Stimulated activated CD4-positive, alpha-beta T cell treated with anti-CD3 and anti-CD28 coated beads, Interleukin-12 subunit alpha, Interleukin-12 subunit beta, amount 100 ng/mL, for 24 hours (primary cell): ENCODE data around the gene GAB2.
"Not testable (repeated sequence)": the region's sequence is repeated elsewhere in the genome, so short reads cannot be mapped to it uniquely, and the experiment has no call there.

ENCODE experiments used
- DNase-seq, 2 experiments: peaks; one replicate each; pipeline ENCODE4 v3.0.0-alpha.2; 2020; ENCODE audit warnings: low read depth in 2 of 2

GAB2 gene

DNA sequence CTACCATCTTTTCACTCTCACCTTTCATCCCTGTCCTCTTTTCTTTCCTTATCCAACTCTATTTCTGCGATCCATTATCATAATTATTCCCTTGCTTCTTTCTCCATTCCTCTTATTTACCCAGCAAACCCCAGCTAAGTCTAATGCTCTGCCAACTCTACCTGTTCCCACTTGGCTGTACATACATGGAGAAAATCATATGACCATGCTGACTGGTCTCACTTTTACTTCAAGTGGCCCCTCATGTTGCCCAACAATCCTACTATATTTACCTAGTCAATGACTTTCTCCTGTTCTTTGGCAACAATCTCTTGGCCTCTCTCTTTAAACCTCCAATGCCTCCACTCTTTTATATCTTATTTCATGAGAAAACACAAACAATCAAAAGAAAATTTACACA, 134.8 kb downstream of the GAB2 start:
- no peak for DNase-seq

DNA sequence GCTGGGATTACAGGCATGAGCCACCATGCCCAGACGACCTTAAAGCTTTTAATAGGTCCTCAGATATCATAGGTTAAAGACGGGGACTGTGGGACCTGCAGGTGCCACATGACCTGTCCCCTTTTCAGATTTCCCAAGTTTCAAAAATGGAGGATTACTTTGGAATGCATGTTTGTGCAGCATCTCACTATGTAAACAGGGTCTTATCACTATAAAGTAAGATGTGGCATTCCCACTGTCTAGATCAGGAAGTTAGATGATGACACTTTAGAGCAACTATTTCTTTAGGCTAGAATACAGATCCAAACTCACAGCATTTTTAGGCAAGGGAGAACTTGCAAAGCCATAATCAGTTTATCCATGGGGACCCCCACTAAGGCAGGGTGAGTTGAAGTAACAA, 136.1 kb downstream of the GAB2 start:
- no peak for DNase-seq

DNA sequence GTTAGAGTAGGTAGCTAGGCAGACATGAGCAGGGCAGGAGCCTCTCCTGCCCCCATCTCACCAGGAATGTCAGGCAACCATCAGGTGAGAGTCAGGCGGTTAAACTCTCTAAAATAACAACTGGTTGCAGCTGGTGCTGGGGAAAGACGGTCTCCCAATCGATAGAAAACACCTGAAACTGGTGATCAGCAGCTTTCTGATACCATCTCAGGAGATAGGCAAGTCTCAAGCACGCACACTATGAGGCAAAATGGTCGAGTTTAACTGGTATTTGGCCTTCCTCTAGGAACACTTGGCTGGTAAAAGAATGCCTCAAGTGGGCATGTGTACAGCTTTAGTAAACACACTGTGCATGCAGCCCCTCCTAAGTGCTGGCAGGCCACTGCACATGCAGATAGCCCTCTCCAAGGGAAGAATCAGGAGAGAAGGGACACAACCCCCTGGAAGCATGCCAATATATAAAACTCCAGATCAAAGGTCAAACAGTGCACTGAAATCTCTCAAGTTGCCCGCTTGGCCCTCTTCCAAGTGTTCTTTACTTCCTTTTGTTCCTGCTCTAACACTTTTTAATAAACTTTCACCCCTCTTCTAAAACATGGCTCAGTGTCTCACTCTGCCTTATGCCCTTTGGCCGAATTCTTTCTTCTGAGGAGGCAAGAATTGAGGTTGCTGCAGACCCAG, 140.2 kb downstream of the GAB2 start:
- DNase-seq, result no peak

DNA sequence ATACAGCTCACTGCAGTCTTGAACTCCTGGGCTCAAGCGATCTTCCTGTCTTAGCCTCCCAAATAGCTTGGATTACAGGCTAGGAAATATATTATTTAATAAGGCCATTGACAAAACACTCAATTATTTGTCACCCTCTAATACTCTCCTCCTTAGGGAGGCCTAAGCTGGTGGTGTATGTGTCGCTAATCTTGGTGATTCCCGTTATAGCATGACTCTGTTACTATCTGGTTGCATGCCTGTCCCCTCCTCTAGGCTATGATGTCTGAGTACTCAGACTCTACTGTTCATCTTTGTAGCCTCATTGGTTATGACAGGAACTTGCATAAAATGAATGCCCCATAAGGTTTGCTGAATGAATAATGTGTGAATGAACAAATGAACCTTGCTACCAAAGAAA, 141.3 kb downstream of the GAB2 start:
- DNase-seq, result no peak

DNA sequence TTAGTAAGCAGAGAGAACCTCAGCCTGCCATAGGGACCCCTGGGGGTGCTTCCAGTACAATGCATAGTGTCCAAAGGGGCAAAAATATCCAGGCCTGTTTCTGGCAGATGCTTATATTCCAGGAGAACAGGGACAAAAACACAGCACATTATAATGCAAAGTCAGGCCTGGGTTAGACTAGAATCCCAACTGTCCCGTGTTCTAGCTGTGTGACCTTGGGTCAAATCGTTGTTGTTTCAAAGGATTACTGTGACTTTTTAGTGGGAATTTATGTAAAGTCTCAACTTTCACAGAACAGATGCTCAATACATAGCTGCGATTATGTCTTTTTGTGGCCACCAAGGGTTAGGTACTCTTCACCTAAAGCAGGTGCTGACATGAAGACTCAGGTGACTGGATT, 142.9 kb downstream of the GAB2 start:
- no peak for DNase-seq

DNA sequence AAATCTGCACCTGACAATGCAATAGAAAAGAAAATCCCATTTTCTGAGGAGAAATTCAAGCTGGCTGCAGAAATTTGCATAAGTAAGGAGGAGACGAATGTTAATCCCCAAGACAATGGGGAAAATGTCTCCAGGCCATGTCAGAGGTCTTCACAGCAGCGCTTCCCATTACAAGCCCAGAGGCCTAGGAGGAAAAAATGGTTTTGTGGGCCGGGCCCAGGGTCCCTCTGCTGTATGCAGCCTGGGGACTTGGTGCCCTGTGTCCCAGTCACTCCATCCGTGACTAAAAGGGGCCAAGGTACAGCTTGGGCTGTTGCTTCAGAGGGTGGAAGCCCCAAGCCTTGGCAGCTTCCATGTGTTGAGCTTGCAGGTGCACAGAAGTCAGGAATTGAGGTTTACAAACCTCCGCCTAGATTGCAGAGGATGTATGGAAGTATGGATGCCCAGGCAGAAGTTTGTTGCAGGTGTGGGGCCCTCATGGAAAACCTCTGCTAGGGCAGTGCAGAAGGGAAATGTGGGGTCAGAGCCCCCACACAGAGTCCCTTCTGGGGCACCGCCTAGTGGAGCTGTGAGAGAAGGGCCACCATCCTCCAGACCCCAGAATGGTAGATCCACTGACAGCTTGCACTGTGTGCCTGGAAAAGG, 144.9 kb downstream of the GAB2 start:
- DNase-seq, result not testable (repeated sequence)

DNA sequence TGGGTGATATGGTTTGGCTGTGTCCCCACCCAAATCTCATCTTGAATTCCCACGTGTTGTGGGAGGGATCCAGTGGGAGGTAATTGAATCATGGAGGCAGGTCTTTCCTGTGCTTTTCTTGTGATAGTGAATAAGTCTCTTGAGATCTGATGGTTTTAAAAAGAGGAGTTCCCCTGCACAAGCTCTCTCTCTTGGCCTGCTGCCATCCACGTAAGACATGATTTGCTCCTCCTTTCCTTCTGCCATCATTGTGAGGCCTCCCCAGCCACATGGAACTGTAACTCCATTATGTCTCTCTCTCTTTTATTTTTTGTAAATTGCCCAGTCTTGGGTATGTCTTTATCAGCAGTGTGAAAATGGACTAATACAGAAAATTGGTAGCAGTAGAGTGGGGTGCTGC, 145.8 kb downstream of the GAB2 start:
- DNase-seq, result not testable (repeated sequence)

DNA sequence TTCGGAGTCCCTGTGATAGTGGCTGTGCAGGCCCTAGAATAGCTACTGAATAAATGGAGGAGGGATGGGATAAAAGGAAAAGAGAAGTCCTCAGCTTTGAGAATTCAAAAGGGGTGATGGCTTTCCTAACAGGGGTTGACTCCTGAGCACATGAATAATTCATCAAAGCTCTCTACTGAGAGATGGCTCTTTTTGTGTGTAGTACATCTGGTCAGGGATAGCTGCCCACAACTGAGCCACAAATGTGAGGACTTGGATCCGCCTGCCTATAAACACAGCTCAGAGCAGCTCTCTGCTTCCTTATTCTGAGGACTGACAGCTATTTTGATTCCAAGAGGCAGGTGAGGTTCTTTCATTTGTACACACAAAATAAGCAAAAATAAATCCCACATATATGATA, 146.6 kb downstream of the GAB2 start:
- DNase-seq, result no peak

DNA sequence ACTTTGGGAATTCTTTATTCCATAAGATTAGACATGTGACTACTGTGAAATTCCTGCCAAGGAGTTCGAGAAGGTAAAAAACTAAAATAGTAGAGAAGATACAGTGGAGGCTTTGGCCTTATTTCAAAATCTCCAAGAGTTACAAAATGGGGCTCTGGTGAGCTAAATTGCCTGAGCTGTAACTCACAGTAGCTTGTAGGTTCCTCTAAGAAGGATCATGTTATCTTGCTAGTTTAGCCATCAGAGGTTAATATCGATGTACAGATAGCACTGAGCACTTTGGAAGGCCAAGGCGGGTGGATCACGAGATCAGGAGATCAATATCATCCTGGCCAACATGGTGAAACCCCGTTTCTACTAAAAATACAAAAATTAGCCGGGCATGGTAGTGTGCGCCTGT, 147.8 kb downstream of the GAB2 start:
- DNase-seq, result no peak

DNA sequence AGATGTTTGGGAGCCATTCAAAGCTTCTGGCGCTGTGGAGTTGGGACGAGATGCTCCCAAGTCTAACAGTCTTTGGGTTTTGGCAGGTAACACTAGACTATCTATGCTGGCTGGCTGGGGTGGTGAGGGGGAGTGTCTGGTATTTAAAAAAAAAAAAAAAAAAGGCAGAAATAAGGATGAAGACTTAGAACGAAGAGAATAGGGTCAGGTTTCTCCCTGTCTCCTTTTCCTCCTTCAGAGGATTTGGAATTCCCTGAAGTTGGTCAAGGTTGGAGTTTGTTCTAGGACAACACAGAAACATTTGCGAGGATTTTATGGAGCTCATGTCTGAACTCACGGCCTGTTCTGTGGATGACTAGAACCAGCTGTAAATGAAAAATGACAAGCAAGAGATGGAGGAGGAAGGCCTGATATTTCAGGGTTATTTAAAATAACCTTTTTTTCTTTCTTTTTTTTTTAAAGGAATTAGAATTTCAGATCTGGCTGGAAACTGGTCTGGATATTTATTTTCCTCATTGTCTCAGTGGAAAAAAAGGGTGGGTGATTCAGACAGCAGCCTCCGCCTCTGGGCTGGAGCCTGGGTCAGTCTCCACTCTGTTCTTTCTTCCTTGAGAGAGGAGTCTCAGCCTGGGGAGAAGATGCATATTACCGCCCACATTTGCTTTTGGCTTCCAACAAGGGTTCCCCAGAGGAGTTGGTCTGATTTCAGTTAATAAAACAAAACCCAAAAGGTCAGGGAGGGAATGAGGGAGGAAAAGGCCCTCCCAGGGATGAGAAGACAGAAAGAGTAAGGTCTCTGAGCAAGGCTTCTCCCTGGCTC, 148.8 kb downstream of the GAB2 start:
- DNase-seq, result no peak

DNA sequence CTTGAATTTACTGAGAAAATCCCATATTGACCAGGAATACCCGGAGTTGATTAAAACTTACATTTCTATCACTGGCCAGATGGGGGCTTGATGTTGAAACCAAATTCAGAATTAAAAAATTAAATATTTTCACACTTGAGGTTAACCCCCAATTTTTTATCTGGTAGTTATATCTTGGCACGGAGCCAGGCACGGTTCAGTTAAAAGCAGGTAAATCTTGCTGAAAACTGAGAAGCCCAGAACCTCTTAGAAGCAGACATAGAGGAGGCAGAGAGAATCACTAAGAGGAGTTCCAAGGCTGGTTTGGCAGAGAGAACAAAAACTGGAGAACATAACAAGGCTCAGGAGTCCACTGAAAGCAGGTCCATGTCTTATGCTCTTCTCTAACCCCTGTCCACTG, 151.2 kb downstream of the GAB2 start:
- DNase-seq, result no peak

DNA sequence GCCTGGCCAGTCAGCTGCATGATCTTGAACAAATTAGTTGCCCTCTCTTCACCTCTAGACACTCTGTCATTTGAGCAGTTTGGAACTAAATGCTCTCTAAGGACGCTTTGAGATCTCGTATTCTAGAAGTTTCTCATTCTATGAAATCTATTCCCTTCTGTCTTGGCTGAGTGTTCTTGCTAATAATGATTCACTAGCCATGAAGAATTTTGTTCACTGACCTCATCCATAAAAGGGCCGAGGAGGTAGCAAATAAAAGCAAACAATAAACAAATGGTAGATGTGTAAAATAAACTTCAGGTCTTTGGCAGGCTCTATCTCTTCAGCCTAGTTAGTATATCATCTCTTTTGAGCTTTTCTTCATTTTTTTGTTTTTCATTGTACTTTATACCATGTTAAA, 152.3 kb downstream of the GAB2 start:
- no peak for DNase-seq

DNA sequence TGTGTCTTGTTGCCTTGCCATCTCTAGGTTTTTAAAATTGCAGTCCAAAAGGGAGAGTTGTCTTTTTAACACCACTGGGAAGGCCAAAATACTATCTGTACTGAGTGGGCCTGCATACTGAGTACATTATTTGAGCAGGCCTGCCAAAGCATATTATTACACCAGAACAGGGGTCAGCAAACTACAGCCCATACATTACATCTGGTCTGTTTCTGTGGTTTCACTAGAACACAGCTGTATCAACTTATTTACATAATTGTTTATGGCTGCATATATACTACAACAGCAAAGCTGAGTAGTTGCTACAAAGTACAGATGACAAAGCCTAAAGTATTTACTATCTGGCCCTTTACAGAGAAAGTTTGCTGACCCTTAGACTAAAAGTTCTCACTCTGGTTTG, 154.9 kb downstream of the GAB2 start:
- DNase-seq, result no peak

DNA sequence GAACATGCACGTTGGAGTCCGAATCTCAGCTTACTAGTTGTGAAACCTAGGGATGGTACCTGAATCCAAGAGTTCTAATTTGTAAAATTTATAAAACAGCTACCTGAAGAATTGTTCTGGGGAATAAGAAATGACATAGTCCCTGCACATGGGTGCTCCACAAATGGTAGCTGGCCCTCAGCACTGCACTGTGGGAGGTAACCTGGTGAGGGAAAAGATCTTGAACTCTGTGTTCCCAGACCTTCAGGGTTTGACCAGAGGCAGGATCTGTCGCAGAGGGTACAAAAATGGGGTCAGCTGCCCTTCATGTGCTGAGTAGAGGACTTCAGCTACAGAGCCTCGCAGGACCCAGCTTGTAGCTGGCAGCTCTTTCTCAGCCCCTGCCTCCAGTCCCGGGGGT, 155.4 kb downstream of the GAB2 start:
- DNase-seq, result no peak

DNA sequence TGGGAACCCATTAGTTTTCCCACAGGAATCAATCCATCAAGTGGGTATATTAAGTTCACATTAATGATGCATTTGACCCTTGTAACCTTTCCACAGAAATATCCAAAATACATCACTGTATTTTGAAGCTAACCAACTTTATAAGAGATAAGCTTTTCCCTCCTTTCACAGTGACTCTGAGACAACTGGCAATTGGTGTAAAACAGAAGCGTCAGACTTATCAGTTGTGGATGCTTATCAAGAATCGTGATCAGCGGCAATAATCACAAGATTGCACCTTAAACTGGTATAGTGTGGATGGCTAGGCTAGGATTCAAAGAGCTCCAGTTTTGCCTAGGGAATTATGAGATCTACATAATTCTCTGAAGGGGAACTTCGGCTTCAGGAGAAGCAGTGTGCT, 155.8 kb downstream of the GAB2 start:
- DNase-seq, result no peak

DNA sequence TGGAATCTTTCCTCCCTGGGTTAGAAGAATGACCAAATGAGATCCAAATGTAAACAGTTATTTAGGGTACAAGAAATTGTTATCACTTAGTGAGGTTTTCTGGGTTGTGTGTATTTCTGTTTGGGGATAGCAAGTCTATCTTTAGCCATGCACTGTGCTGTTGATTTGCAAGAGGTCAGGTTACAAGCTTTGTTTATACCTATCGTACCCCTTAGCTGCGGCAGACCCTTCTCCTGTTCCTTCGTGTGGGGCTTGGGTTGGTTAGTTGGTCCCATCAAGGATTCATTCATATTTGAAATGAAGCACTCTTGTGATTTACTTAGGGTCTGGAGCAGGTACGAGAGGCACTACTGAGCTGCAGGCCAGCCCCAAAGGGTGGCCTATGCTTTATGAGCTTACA, 156.3 kb downstream of the GAB2 start:
- DNase-seq, result no peak

DNA sequence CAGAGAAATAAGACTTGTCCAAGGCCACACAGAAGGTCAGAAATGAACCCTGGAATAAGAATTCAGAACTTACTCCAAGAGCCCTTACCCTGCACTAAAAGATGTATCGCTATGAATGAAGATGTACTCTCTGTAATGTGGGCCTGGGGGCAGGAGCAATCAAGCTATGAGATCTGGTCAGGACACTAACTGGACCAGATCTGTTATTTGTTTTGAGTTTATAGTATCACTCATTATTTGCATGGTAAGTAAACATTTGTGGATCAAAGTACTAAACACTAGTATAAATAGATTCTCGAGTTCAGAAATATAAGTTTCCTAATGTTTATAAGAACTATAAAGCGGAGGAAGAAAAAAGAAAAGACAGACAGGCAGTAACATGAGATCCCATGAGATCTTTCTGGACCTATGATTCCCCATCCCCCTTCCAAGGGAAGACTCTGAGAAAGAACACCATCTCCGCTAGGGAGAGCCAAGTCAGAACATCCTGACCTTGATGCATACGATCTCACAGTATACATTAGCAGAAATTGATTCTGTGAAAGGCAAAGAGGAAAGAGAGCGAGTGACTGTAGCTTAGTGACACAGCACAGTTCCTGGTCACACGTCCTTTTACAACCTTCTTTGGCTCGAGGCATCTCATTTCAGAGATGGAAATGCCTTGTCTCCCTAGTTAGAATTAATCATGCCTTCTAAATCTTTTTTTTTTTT, 157.7 kb downstream of the GAB2 start:
- no peak for DNase-seq

DNA sequence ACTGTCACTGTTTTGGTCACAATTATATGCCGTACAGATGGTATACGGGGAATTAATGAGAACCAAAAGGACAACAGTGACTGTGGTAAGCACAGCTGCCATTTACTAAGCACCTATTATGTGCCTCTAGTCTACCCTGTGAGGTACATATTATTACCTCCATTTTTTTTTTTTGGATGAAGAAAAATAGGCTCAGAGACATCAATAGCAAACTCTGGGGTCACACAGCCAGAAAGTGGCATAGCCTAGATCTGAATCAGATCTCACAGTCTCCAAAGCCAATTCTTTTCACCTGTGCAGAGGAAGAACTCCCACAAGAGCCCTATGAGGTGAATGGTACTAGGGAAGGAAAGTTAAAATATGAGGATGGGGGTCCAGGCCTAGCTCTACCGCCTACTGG, 160.0 kb downstream of the GAB2 start:
- no peak for DNase-seq

DNA sequence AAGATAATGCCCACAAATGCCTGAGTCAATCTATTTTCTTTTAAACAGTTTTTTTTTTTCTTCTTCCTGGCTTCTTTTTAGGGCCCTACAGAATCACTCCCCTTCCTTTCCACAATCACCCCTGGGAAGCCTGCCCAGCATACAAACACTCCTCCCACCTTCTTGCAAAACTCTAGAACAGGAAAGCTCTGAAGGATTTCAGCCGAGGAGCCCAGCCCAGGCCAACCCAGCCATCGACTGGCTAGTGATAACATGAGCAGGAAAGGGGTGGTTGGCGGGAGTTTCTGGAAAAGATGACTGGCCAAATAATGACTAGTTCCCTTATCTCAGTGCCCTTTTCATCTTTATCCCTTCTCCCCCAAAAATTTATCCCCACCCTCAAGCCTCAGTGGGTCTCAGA, 160.7 kb downstream of the GAB2 start:
- DNase-seq, result no peak

DNA sequence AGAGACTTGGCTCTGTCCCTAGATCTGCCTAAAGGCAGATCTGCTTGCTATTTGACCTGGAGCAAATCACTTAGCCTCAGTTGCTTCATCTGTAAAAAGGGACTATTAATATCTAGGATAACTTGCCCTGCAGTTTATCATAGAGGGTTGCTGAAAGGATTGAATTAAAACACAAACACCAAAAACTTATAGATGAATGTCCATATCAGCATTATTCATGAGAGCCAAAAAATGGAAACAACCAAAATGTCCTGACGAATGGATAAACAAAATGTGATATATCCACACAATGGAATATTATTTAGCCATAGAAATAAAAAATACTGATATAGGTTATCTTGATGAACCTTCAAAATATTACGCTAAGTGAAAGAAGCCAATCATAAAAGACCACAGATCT, 161.7 kb downstream of the GAB2 start:
- no peak for DNase-seq

DNA sequence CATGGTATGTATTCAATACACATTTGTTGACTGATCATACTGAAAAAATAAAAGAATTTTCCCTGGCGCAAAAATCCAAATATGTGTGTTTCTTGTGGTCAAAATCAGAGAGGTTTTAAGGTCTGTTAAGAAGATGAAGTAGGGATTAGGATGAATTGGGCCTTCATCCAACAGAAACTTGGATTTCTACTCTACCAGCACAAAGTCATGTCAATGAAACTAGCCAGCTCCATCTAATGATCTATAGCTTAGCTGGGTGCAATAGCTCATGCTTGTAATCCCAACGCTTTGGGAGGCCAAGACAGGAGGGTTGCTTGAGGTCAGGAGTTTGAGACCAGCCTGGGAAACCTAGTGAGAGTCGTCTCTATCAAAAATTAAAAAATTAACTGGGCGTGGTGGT, 163.4 kb downstream of the GAB2 start:
- no peak for DNase-seq

DNA sequence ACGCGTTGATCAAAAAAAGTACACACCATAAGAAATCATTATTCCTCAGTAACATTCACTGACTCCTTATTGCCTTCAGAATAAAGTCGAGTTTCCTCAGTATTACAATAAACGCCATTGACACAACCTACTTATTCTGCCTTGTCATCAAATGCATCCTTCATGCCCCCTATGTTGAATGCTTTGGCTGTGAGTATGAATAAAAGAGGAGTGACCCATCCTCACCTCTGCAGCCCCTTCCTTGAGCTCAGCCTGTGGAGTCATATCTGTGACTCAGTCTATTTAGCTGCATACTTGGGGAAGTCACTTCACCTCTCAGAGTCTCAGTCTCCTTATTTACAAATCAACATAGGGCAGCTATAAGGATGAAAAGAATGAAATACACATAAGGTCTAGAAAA, 163.8 kb downstream of the GAB2 start:
- DNase-seq, result no peak
